ENCODE data around the gene PEPD.

The PEPD gene

DNA sequence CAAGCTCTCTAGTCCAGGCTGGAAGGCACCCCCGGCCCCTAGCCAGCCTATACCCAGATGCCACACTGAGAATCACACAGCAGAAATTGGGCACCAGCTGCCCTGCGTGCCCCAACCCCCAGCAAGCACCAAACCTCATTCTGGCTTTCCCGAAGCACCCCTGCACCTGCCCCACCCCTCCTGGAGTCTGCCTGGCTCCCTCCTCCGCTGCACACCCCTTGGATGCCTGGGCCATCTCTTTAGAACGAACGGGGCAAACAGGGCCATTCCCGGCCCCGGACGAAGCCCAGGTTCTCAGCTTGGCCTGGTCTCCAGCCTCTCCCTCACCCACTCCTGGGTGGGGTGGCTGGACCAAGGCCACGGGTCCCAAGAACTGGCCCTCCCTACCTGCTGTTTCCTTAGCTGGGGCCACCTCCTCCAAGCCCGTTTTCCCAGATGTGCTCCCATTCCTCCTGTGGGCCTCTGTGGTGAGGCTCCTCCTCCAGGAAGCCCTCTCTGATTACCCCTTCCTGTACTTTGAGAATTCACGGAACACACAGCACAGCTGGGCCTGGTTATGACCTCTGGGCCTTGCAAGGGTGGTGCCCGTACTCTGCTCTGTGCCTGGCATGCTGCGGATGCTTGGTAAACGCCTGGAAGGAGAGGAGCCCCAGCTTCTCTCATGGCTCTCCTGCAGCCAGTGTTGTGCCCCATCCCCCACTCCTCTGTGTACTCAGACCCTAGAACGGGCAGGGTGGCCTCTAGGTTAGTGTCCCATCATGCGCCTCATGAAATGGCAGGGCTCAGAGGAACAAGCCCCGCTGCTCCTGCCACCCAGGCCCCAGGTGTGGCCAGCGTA is 126.6 kb downstream of the PEPD start:
- no peak for DNase-seq

DNA sequence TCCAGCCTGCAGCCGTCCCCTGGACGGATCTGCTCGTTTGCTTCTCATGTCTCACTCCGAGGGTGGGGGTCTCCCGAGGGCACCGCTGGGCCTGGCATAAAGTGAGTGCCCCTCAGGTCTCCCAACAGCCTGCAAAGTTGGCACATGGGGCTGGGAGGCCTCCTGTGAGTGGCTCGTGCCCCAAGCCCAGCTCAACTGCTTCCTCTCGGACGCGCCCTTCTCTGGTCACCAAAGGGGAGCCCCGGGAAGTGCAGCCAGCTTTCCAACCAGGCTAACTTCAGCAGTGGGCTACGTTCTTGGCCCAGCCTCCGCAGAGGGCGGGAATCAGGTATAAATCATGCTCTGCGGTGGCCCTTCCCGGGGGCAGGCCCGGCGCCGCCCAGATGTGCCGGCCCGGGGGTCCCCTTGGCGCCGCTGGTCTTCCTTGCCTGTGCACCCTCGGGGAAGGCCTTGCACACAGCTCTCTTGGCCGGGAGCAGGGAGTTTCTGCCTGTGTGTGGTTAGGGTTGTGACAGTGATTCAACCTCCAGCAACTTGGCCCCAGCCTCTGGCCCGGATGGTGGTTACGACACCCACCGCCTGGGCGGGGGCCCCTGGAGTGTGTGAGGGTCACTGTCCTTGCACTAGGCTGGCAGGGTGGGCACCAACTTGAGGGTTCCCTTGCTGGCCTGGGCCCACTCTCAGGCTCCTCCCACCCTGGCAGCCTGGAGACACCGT is 127.4 kb downstream of the PEPD start:
- peak in 3 of 14 donors; percentile 15 to 52 (median 15) for DNase-seq

GRCh38 chr19:33393286-33394005 is 128.1 kb downstream of the PEPD start:
- no peak for DNase-seq

DNA sequence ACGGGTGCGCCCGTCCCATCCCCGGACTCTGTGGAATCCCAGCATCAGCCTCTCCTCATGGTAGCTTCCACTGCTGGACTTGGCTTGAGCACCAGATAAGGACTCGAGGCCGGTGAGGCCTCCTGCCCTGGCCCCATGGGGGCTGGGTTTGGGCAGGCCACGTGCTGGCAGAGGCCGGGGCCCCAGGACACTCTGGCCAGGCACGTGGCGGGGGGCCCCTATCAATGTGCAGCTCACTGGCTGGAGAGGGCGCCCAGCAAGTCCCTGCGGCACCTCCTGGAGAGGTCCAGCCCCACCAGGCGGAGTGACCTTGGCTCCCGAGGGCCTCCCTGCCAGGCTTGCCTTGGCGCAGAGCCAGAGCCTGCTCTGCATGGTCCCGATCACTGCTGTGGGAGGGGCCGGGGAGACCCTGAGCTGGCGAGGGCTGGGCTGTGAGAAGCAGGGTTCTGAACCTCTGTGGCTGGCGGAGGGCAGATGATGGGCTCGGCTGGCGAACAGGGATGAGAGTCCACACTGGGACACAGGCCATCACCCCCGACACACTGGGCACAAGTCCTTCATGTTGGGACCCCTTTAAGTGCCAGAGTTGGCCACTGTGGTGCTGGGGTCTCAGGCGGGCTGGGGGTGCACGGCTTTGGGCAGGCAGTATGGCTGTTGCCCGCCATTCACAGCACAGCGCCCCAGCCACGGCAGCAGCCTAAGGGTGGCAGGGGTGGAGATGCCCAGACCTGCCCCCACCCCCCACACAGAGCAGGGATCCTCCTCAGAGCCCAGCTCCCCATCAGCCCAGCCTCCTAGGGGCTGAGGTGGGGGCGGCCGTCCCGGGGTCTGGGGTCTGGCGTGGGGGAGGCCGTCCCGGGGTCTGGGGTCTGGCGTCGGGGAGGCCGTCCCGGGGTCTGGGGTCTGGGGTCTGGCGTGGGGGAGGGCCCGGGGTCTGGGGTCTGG is 129.0 kb downstream of the PEPD start:
- DNase-seq: peak in 1 of 14 donors; percentile 11

- DNase-seq: no peak
Measured at GRCh38 chr19:33391631-33392249, 129.9 kb downstream of the PEPD start.

DNA sequence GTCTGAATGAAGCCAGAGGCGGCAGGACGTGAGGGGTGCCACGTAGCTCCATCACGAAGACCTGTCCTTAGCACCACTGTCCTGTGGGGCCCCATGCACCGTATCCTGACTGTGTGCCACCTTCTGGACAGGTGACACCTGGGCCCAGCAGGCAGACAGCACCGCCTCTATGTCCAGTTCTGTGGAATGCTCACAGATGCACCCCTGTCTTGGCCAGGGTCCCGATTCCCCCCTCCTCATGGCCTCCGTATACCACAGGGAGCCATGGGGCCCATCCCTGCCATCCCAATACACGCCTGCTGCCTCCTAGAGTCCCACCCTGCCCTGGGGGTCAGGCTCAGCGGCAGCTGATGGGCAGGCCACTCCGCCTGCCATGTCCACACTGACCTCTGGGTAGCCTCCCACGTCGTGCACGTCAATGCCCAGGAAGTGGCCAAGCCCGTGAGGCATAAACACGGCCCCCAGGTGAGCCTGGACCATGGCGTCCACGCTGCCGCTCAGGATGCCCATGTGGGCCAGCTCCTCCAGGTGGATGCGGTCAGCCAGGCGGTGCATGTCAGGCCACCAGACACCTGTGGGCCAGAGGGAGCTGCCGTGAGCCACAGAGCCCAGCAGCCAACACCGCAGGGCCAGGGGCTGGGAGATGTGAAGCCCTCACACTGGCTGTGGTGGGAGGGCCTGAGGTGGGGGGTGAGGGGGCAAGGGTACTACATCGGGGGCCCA is 130.5 kb downstream of the PEPD start:
- no peak for DNase-seq

DNA sequence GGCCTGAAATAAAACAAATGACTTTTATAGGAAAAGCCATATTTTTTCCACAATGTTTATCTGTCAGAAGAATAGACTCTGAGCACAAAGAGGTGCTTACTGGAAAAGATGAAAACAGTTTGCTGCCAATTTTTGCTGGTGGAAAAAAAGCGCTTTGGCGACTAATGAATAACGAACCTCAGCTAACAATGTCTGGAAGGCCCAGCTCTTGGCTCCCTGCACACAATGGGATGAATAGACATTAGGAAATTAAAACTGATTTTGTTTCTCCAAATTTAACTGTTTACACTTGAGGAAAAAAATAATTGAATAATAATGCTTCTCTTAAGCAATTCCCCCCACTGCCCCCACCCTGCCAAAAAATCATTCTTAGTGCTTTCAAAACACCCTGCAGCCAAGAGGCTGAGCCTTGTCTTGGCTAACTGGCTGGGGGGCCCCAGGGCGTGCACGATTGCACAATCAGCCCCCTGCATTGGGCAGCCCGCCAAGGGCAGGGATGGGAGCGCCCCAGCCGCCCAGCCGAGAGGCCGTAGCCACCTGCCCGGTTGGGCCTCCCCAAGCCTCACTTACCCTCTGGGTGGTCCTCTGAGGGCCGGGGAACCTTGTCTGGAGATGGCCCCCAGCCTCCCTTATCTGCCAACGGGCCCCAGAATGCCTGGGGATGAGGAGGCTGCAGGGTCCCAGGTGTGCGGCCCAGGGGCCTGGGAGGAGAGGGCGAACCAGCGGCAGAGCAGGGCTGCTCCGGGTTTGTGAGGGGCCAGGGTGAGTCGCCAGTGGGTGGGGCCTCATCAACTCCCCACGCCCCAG is 131.3 kb downstream of the PEPD start:
- peak in 1 of 14 donors; percentile 11 for DNase-seq

DNA sequence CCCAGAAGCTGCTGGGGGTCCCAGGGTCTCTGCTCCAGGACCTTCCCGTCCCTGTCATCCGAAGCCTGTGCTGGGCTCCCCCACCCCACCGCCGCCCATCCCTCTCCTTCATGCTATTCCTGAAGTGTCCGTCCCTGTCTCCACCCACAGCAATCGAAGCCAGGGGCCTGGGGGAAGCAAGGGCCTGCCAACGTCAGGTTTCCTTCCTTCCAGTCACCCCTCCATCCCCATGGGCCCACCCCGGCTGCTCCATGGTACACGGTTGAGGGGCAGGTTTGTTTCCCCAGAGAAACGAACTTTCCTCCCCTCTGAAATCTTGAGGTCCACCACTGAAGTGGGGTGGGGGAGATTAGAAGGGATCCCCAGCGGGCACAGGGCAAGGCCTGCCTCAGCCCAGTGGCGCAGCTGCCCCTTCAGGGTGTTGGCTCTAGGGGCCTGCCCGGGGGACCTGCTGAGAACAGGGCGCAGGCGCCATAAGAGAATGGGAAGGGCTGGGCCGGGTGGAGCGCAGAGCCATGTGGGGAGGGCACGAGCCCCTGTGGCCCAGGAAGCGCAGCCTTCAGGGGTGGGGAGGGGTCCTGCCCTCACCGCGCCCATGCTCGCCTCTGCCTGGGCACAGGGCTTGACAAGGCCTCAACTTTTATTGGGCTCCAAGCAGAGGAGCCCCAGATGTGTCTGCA is 132.0 kb downstream of the PEPD start:
- no peak for DNase-seq

- peak in 5 of 14 donors; percentile 27 to 67 (median 45) for DNase-seq
Measured at GRCh38 chr19:33388725-33389420, 132.7 kb downstream of the PEPD start.

DNA sequence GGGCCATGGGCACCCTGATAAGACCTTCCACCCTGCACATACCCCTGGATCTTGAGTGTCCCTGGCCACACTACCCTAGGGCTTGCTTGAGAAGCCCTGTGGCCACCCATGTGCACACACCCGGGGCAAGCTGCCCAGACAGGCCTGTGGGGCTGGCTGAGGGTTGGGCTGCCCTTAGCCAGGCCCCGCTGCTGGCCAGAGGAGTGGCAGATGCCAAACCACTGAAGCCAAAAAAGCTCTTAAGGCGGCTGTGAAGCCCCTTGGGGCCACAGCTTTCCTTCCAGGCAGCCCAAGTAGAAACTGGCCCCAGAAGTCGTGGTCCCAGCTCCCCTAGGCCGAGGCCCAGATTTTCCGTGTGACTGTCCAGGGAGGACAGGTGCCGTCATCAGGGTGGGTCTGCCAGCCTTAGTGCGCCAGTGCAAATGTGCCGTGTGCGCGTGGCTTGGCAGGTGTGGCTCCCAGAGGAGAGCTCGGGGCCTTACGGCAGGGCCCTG is 133.3 kb downstream of the PEPD start:
- DNase-seq: peak in 4 of 14 donors; percentile 30 to 65 (median 41)

DNA sequence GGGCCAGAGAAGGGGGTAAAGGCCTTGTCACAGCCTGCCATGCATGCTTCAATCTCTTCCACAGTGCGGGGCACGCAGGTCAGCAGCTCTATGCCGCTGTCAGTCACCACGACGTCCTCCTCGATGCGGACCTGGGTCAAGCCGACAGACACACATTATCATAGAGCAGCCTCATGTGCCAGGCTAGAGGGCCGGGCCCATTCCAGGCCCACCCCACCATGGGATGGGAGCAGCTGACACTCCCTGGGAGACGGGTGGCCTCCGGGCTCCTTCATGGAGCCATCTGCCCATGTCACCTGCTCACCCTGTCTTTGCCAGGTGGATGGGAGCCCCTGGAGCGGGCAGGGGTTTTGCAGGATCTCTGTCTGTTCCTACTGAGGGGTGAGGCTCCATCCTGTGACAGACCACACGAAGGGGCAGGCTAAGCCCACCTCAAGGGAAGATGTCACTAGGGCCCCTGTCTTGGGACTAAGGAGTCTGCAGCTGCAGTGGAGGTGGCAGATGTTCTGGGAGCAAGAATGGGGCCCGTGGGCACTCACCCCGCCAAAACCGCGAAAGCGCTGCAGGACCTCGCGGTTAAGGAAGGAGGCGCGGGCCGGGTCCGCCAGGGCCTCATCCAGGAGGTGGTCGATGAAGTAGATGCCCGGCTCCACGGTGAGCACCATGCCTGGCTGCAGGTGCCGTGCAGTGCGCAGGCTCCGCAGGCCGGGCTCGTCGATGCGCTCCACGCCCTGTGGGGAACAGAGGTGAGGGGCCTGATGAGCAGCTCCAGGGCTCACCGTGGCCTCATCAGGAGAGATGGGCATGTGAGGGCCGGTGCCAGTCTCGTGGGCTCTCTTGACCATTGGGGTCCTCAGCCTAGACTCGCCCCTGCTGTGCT is 134.0 kb downstream of the PEPD start:
- DNase-seq: peak in 1 of 14 donors; percentile 64

GRCh38 chr19:33386361-33386858 is 135.2 kb downstream of the PEPD start:
- no peak for DNase-seq

DNA sequence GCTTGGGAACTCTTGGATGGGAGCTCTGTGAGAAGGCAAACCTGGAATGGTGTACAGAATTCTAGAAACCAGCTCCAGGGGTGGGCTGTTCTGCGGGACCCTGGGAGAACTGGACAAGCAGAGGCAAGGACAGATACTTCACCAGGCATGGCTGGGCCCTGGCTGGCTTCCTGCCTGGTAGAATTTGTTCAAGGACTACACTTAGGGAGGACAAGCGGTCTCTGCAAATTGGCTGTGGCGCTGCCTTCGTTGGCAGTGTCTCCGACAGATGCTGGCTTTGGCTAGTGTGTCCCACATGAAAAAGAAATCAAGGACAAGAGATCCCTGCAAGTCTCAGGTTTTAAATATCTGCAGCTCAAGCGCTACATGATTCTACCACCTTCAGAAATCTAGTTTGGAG is 135.6 kb downstream of the PEPD start:
- DNase-seq: peak in 5 of 14 donors; percentile 6 to 30 (median 21)

DNA sequence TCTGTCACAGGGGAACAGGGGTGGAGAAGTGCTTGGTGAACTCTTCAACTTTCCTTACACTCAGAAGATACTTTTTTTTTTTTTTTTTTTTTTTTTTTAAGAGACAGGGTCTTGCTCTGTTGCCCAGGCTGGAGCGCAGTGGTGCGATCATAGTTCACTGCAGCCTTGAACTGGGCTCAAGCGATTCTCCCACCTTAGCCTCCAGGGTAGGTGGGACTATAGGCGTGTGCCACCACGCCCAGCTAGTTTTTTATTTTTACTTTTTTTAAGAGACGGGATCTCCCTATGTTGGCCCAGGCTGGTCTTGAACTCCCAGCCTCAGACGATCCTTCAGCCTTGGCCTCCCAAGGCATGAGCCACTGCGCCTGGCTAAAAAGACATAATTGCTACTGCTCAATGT is 136.6 kb downstream of the PEPD start:
- DNase-seq: no peak

DNA sequence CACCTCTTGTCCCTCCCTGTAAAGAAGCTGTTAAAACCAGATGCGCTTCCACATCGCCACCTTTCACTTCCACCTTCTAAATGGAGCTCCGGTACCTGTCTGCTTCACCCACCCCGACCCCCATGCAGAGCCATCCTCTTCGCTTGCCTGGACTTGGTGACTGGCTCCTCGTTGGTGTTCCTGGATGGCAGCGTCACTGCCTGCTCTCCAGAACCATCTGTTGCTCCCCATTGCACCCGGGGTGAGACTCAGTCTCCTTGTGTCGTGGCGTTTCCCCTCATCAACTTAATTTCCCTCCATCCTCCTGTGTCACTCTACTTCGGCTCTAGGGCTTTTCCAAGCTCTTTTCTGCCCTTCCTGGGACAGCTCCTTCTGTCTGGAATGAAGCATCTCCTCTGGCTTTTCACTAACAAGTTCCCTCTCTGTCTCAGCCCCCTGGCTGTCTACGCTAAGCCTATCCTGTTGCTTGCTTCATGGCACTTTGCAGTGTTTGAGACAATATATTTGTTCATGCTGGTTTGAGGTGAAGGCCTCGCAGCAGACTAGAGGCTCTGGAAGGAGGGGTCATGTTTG is 137.8 kb downstream of the PEPD start:
- no peak for DNase-seq

DNA sequence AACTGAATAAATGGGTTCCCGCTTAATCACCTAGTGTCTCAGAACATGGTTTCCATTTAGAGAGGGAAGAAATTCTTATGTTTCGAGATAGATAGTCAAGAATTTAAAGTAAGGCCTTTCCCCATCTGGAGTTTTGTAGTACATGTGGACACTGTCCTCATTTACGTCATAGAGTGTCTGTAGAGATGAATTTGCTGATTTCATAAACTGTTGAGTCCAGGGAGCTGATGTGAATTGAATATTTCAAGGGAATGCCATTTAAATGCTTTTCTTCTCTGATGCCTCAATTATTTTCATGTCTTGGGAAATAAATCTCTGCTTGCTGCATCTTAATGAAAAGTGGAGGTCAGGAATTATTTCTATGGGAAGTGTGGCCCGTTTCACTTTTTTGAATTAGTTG is 138.6 kb downstream of the PEPD start:
- no peak for DNase-seq

- no peak for DNase-seq
Measured at GRCh38 chr19:33382006-33382405, 139.6 kb downstream of the PEPD start.

Data from C1 segment of cervical spinal cord (tissue), 14 donors.